Natural killer cell (primary cell): ENCODE measurements around the gene MAP3K15. TPM values are rescaled to one million over a fixed set of nuclear protein-coding genes. Genes with fewer than 3 reads are reported as not detected.

Experiments used
- ATAC-seq, 3 donors: fragments of 150-1000 bp in 2 of 3; fragments of 200-7000 bp in 1 of 3; cut with Tn5 transposase; 1 replicate in 1 of 3; 2 replicates in 2 of 3; pipeline ENCODE4 v1.10.0; 2021; ENCODE audit warnings: mild to moderate bottlenecking in 2 of 3, moderate library complexity in 2 of 3
- DNase-seq, 2 donors: peaks; one replicate each; pipeline versions ENCODE4 v3.0.0 to v3.0.0-alpha.2; 2013 to 2021; ENCODE audit warnings: mixed read lengths in 1 of 2
- H3K27ac ChIP-seq: one replicate; pipeline ENCODE4 v1.5.1; 2013; ENCODE audit warnings: mild to moderate bottlenecking, low read length
- H3K27me3 ChIP-seq: one replicate; pipeline ENCODE4 v1.6.1; 2013; ENCODE audit warnings: low read length; ENCODE audit not compliant: control insufficient read depth, insufficient read depth
- H3K36me3 ChIP-seq: one replicate; pipeline ENCODE4 v1.6.1; 2013; ENCODE audit warnings: low read length; ENCODE audit not compliant: control insufficient read depth, insufficient read depth
- H3K4me1 ChIP-seq: one replicate; pipeline ENCODE4 v1.6.1; 2013; ENCODE audit warnings: low read length; ENCODE audit not compliant: control insufficient read depth, insufficient read depth
- H3K4me3 ChIP-seq: one replicate; pipeline ENCODE4 v1.5.1; 2013; ENCODE audit warnings: low read length
- H3K9me3 ChIP-seq: one replicate; pipeline ENCODE4 v1.6.1; 2013; ENCODE audit warnings: low read length; ENCODE audit not compliant: control insufficient read depth, insufficient read depth
- H3K27ac Mint-ChIP-seq, 2 donors: one replicate each; pipeline ENCODE4 v1.8.0; 2022; ENCODE audit warnings: mild to moderate bottlenecking in 2 of 2, mixed read lengths in 2 of 2, moderate library complexity in 1 of 2
- H3K27me3 Mint-ChIP-seq, 2 donors: one replicate each; pipeline ENCODE4 v1.8.0; 2022; ENCODE audit warnings: low read depth in 2 of 2, mixed read lengths in 2 of 2
- H3K36me3 Mint-ChIP-seq: one replicate; pipeline ENCODE4 v1.8.0; 2022; ENCODE audit warnings: mixed read lengths
- H3K4me1 Mint-ChIP-seq, 2 donors: one replicate each; pipeline ENCODE4 v1.8.0; 2022; ENCODE audit warnings: mixed read lengths in 2 of 2
- H3K4me3 Mint-ChIP-seq: one replicate; pipeline ENCODE4 v1.8.0; 2022; ENCODE audit warnings: mild to moderate bottlenecking, moderate library complexity, mixed read lengths
- H3K9me3 Mint-ChIP-seq, 2 donors: one replicate each; pipeline ENCODE4 v1.8.0; 2022; ENCODE audit warnings: mixed read lengths in 2 of 2
- WGBS: methylation state at CpG from one replicate; pipeline ENCODE4 v1.1.7; 2013; ENCODE audit warnings: missing lambda C conversion rate; ENCODE audit not compliant: insufficient coverage; 5-methylcytosine and 5-hydroxymethylcytosine counted together
- intact Hi-C: fragments of 100-400 bp; cut with micrococcal nuclease; formaldehyde crosslinking; loops from one replicate; pipeline ENCODE4 v1.14.2; 2022
- total RNA-seq, 4 donors: library from RNA; stranded (reverse); fragments of 120-200 nt in 1 of 4; gene quantifications; one replicate each; pipeline versions ENCODE4 v1.2.3 to v1.2.4, GENCODE V29; 2013 to 2022
- TF ChIP-seq, protein P1 (sequence below): fragments of 200-600 bp; IDR thresholded peaks from one replicate; pipeline ENCODE4 v1.8.0; 2022; ENCODE audit warnings: antibody characterized with exemption

MAP3K15 gene
- total RNA-seq, 3 donors from 2014 or later (not counting 1 experiment from before 2014, with no cell fraction given), result 0.18 TPM; not detected in 2

DNA sequence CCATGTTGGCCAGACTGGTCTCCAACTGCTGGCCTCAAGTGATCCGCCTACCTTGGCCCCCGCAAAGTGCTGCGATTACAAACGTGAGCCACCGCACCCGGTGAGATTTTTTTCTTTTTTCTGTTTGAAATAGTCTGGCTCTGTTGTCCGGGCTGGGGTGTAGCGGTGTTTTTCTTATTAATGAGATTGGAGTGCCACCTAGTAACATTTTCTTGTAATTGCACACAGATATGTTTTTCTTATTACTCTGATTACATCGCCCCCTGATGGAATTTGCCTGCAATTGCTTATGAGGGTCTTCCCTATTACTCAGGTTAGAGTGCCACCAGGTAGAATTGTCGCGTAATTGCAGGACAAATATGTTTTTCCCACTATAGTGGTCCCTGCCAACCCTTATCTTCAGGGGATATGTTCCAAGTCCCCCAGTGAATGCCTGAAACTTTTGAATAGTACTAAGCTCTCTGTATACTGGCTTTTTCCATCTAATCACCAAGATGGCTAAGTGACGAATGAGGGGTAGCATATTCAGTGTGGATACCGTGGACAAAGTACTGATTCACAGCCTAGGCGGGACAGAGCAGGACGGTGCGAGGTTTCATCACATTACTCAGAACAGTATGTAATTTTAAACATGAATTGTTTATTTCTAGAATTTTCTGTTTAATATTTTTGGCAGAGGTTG is 180.2 kb downstream of the MAP3K15 start:
- no peak overlapping the region for H3K27ac Mint-ChIP-seq
- H3K4me3 ChIP-seq, result no peak overlapping the region
- TF ChIP-seq, protein P1, sequence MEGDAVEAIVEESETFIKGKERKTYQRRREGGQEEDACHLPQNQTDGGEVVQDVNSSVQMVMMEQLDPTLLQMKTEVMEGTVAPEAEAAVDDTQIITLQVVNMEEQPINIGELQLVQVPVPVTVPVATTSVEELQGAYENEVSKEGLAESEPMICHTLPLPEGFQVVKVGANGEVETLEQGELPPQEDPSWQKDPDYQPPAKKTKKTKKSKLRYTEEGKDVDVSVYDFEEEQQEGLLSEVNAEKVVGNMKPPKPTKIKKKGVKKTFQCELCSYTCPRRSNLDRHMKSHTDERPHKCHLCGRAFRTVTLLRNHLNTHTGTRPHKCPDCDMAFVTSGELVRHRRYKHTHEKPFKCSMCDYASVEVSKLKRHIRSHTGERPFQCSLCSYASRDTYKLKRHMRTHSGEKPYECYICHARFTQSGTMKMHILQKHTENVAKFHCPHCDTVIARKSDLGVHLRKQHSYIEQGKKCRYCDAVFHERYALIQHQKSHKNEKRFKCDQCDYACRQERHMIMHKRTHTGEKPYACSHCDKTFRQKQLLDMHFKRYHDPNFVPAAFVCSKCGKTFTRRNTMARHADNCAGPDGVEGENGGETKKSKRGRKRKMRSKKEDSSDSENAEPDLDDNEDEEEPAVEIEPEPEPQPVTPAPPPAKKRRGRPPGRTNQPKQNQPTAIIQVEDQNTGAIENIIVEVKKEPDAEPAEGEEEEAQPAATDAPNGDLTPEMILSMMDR, result no peak
- 51% methylated on average over 3 of the region's 16 CpGs for WGBS
- no peaks in the 10 kb centered on the region for H3K4me1 ChIP-seq
- no peak overlapping the region for H3K4me3 Mint-ChIP-seq
- H3K4me1 Mint-ChIP-seq, result peaks cover 0 to 4% of the 10 kb centered on the region in 2 donors
- peaks cover 0 to 6% of the 10 kb centered on the region in 2 donors for H3K27me3 Mint-ChIP-seq
- ATAC-seq (peak in 2 of 3 donors; percentile 16 to 45), DNase-seq (peak in 1 of 2 donors; percentile 41)
- H3K9me3 ChIP-seq, result peaks cover 8% of the 10 kb centered on the region
- peaks cover 7% of the 10 kb centered on the region for H3K36me3 Mint-ChIP-seq
- H3K36me3 ChIP-seq, result no peaks in the 10 kb centered on the region
- no peaks in the 10 kb centered on the region for H3K27me3 ChIP-seq
- H3K9me3 Mint-ChIP-seq, result peaks cover 2 to 3% of the 10 kb centered on the region in 2 donors
- intact Hi-C loops, result loop anchor here (1.0 kb wide), 1 partner anchor 944 kb away; no protein-coding TSS in a partner anchor
- no peak overlapping the region for H3K27ac ChIP-seq

DNA sequence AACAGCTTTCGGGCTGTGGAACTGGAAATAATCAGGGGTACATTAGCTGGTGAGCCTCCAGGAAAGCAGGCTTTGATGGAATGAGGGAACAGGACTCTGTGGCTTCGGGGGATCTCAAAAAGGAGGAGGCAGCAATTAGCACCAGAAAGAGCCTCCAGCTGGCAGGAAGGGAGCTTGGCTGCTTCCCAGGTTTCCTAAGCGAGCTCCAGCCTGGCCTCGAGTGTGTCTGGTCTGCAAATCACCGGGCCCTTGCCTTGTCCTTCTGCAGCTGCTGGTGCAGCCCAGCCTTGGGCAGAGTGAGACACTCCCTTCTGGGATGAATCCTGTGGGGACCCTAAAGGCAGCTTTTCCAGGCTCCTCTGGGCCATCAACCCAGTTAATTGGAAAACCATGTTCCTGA is 182.3 kb downstream of the MAP3K15 start:
- H3K27me3 ChIP-seq, result no peaks in the 10 kb centered on the region
- Mint-ChIP-seq H3K27me3 (peaks cover 0 to 6% of the 10 kb centered on the region in 2 donors), H3K36me3 (peaks cover 7% of the 10 kb centered on the region), H3K4me1 (peaks cover 0 to 4% of the 10 kb centered on the region in 2 donors), H3K4me3 (no peak overlapping the region), H3K9me3 (peaks cover 2 to 3% of the 10 kb centered on the region in 2 donors), H3K27ac (no peak overlapping the region)
- no peaks in the 10 kb centered on the region for H3K36me3 ChIP-seq
- no peaks in the 10 kb centered on the region for H3K4me1 ChIP-seq
- TF ChIP-seq, protein P1, result no peak
- intact Hi-C loops, result no loop called here
- H3K9me3 ChIP-seq, result peaks cover 8% of the 10 kb centered on the region
- no peak for ATAC-seq
- DNase-seq, result no peak
- no peak overlapping the region for H3K4me3 ChIP-seq
- H3K27ac ChIP-seq, result no peak overlapping the region
- WGBS, result 75% methylated on average over 5 of the region's 5 CpGs

GRCh38 chrX:19331831-19332230 is 183.5 kb downstream of the MAP3K15 start:
- H3K36me3 Mint-ChIP-seq, result peaks cover 7% of the 10 kb centered on the region
- intact Hi-C loops, result no loop called here

More at GRCh38 chrX:19331831-19332230, 183.5 kb downstream of the MAP3K15 start:
- Histone ChIP-seq H3K9me3 (peaks cover 8% of the 10 kb centered on the region), H3K36me3 (no peaks in the 10 kb centered on the region), H3K27ac (no peak overlapping the region), H3K27me3 (no peaks in the 10 kb centered on the region), H3K4me3 (no peak overlapping the region), H3K4me1 (no peaks in the 10 kb centered on the region)
- Mint-ChIP-seq H3K9me3 (peaks cover 2 to 3% of the 10 kb centered on the region in 2 donors), H3K27me3 (peaks cover 0 to 6% of the 10 kb centered on the region in 2 donors), H3K4me1 (peaks cover 0 to 4% of the 10 kb centered on the region in 2 donors), H3K4me3 (no peak overlapping the region), H3K27ac (no peak overlapping the region)
- no peak for ATAC-seq
- WGBS, result 88% methylated on average over 10 of the region's 10 CpGs
- no peak for DNase-seq
- TF ChIP-seq, protein P1, result no peak
